Occipital lobe (tissue), 2 donors: Measurements from ENCODE around the gene KIF26A. TPM values are rescaled to one million over a fixed set of nuclear protein-coding genes. Genes with fewer than 3 reads are reported as not detected.

ENCODE experiments used
- small RNA-seq: library from RNA; depleted of rRNA; stranded (forward); fragments of <200 nt; gene quantifications from one replicate; pipeline ENCODE3, GENCODE V24; 2014
- total RNA-seq: library from RNA; depleted of rRNA; stranded (reverse); fragments of >200 nt; gene quantifications from one replicate; pipeline ENCODE4 v1.2.3, GENCODE V29; 2014

KIF26A gene
- total RNA-seq, 1 donor from 2014 or later = 13.1 TPM

Small RNA genes lying within 50 kb of the gene (small RNA-seq; reads per million reads assigned to genes)
- 1.4 reads per million, percentile 79 among the genes with 10 or more reads in this experiment for gene MIR203A

Other genes starting within 250 kb of the KIF26A start
- gene TDRD9, start 210.1 kb upstream of the KIF26A start, total RNA-seq = 1.2 TPM
- gene RD3L, start 196.1 kb upstream of the KIF26A start, total RNA-seq = not detected
- gene ASPG, start 52.9 kb upstream of the KIF26A start, total RNA-seq = 0.94 TPM